Measurements from ENCODE around the gene EYS.
"Not testable (repeated sequence)": the region's sequence is repeated elsewhere in the genome, so short reads cannot be mapped to it uniquely, and the experiment has no call there.

EYS gene

GRCh38 chr6:65449926-65450325 is 257.1 kb downstream of the EYS start:
- no peak for DNase-seq

- DNase-seq: no peak
Observed at GRCh38 chr6:65448866-65449265, 258.2 kb downstream of the EYS start.

GRCh38 chr6:65436281-65436680 is 270.7 kb downstream of the EYS start:
- DNase-seq: no peak

GRCh38 chr6:65416621-65417020 is 290.4 kb downstream of the EYS start:
- DNase-seq: no peak

- no peak for DNase-seq
Observed at GRCh38 chr6:65410309-65410708, 296.7 kb downstream of the EYS start.

- DNase-seq: no peak
Observed at GRCh38 chr6:65402564-65402963, 304.5 kb downstream of the EYS start.

- DNase-seq: no peak
Observed at GRCh38 chr6:65399355-65400084, 307.5 kb downstream of the EYS start.

- no peak for DNase-seq
Observed at GRCh38 chr6:65398851-65399250, 308.2 kb downstream of the EYS start.

- no peak for DNase-seq
Observed at GRCh38 chr6:65350530-65350929, 356.5 kb downstream of the EYS start.

GRCh38 chr6:65302655-65303054 is 404.4 kb downstream of the EYS start:
- not testable (repeated sequence) for DNase-seq

GRCh38 chr6:65299236-65299635 is 407.8 kb downstream of the EYS start:
- DNase-seq: no peak

- DNase-seq: no peak
Observed at GRCh38 chr6:65295812-65296211, 411.2 kb downstream of the EYS start.

- DNase-seq: no peak
Observed at GRCh38 chr6:65289491-65289890, 417.5 kb downstream of the EYS start.

GRCh38 chr6:65285275-65285674 is 421.8 kb downstream of the EYS start:
- no peak for DNase-seq

- DNase-seq: no peak
Observed at GRCh38 chr6:65280060-65280459, 427.0 kb downstream of the EYS start.

- no peak for DNase-seq
Observed at GRCh38 chr6:65262241-65262640, 444.8 kb downstream of the EYS start.

- DNase-seq: no peak
Observed at GRCh38 chr6:65259982-65260381, 447.0 kb downstream of the EYS start.

GRCh38 chr6:65259059-65259458 is 448.0 kb downstream of the EYS start:
- no peak for DNase-seq

GRCh38 chr6:65253041-65253440 is 454.0 kb downstream of the EYS start:
- no peak for DNase-seq

GRCh38 chr6:65248101-65248610 is 458.9 kb downstream of the EYS start:
- DNase-seq: no peak

- DNase-seq: no peak
Observed at GRCh38 chr6:65231616-65232015, 475.4 kb downstream of the EYS start.

- no peak for DNase-seq
Observed at GRCh38 chr6:65229825-65230224, 477.2 kb downstream of the EYS start.

- no peak for DNase-seq
Observed at GRCh38 chr6:65221153-65221552, 485.9 kb downstream of the EYS start.

- no peak for DNase-seq
Observed at GRCh38 chr6:65202738-65203137, 504.3 kb downstream of the EYS start.

GRCh38 chr6:65199683-65200082 is 507.3 kb downstream of the EYS start:
- DNase-seq: no peak
